Measurements from ENCODE around the gene ZNF750. TPM values are rescaled to one million over a fixed set of nuclear protein-coding genes. Genes with fewer than 3 reads are reported as not detected.

Gene ZNF750
- total and polyA plus RNA-seq, 2 of the 13 experiments (the other 11 are each of a cell fraction or from before 2014, with no cell fraction given), result not detected

- no peak overlapping the region for H3K4me2 ChIP-seq (ENCODE audit: low read depth, low read length)
- BruUV-seq (replicated peaks), result no TSS peak
- no peak for DNase-seq (ENCODE audit: low spot score)
- ATAC-seq, result no peak
- H2AFZ ChIP-seq (ENCODE audit: low read length), result no peak overlapping the region
- TF ChIP-seq TMF1 (CRISPR knock-in tag; IDR thresholded peaks at IDR 0.05; ENCODE audit: low read depth) (no peak), AGO2 (optimal IDR thresholded peaks at IDR 0.05; ENCODE audit: low read depth, low read length) (peak; percentile 13), EED (CRISPR knock-in tag; IDR thresholded peaks at IDR 0.05) (peak; percentile 43; the same call in 1 of the 2 replicates), ZNF253 (CRISPR knock-in tag; IDR thresholded peaks at IDR 0.05; ENCODE audit: borderline replicate concordance) (no peak)
- intact Hi-C loops (cut with micrococcal nuclease; ENCODE audit: unreplicated experiment) (no loop called here), in situ Hi-C loops (cut with HindIII; ENCODE audit: extremely low pct_ligation_motif_present, low pct_unique_long_range_greater_than_20kb) (no loop called here)
- H4K20me1 ChIP-seq (ENCODE audit: insufficient read depth, low read length), result no peaks in the 10 kb centered on the region
- CTCF ChIA-PET (ENCODE audit: low intra/inter-chr PET ratio, low total read pairs), result no interaction called here
- no peak overlapping the region for H3K9ac ChIP-seq (ENCODE audit: insufficient read depth, low read depth, low read length)
- no peaks in the 10 kb centered on the region for H3K9me3 ChIP-seq (ENCODE audit: low read length)
- FAIRE-seq, result no peak
- no peak overlapping the region for H3K4me3 ChIP-seq (replicated peaks in 1 of 3; ENCODE audit: insufficient read depth in 1 of 3, low read depth in 2 of 3, low read length in 3 of 3)
- H3K36me3 ChIP-seq (replicated peaks in 1 of 2; ENCODE audit: control insufficient read depth in 1 of 2, insufficient read depth in 2 of 2, low read length in 2 of 2), result peaks cover 9 to 28% of the 10 kb centered on the region in 2 experiments; a peak in 4 of 5 replicates
- H3K27me3 ChIP-seq (ENCODE audit: control insufficient read depth in 1 of 2, insufficient read depth in 2 of 2, low read length in 2 of 2), result no peaks in the 10 kb centered on the region
- H3K27ac ChIP-seq (ENCODE audit: extremely low read length, insufficient read depth, low read length), result no peak overlapping the region
- POLR2A ChIA-PET, result no interaction called here
- WGBS (ENCODE audit: low lambda C conversion rate), result 98% methylated on average over 22 of the region's 22 CpGs
- H3K79me2 ChIP-seq (ENCODE audit: insufficient read depth, low read length), result no peaks in the 10 kb centered on the region
- H3K4me1 ChIP-seq (ENCODE audit: insufficient read depth, low read length), result no peaks in the 10 kb centered on the region
Observed at GRCh38 chr17:82830249-82830661, 9.6 kb downstream of the ZNF750 start.

DNA sequence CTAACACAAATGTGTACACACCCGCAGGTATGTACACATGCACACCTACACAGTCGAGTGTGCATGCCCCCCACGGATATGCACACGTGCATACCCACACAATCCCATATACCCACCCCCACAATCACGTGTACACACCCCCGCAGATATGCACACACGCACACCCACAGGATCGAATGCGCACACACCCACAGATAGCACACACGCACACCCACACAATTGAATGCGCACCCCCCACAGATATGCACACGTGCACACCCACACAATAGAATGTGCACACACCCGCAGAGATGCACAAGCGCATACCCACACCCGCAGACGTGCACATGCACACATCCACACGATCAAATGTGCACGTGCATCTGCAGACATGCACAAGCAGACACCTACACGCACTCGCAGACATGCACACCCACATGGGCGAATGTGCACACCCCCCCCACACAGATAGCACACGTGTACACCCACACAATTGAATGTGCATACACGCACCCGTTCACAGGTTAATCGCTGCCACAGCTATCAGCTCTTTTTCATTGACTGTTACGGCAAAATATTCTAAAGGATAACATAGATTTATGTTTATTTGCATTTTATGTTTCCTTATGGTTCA lies 10.8 kb downstream of the ZNF750 start:
- no peak overlapping the region for H3K9ac ChIP-seq (ENCODE audit: insufficient read depth, low read depth, low read length)
- H4K20me1 ChIP-seq (ENCODE audit: insufficient read depth, low read length), result no peaks in the 10 kb centered on the region
- TF ChIP-seq BHLHE40 (IDR thresholded peaks at IDR 0.05; ENCODE audit: low read length) (no peak), ZNF572 (CRISPR knock-in tag; IDR thresholded peaks at IDR 0.05) (no peak), GTF3A (CRISPR knock-in tag; conservative IDR thresholded peaks at IDR 0.05) (no peak), KLF9 (CRISPR knock-in tag; IDR thresholded peaks at IDR 0.05; ENCODE audit: low read depth) (no peak), GTF2F1 (IDR thresholded peaks at IDR 0.05; ENCODE audit: low read length) (no peak), CBX5 (CRISPR knock-in tag; IDR thresholded peaks at IDR 0.05; ENCODE audit: borderline replicate concordance) (no peak), DR1 (CRISPR knock-in tag; IDR thresholded peaks at IDR 0.05) (no peak), FUBP1 (CRISPR knock-in tag; IDR thresholded peaks at IDR 0.05; ENCODE audit: borderline replicate concordance) (no peak), ZBTB21 (CRISPR knock-in tag; IDR thresholded peaks at IDR 0.05) (no peak), AKAP8 (CRISPR knock-in tag; IDR thresholded peaks at IDR 0.05) (no peak), IKZF4 (CRISPR knock-in tag; IDR thresholded peaks at IDR 0.05; ENCODE audit: borderline replicate concordance, low read depth, not compliant biosample characterization) (no peak), NAIF1 (CRISPR knock-in tag; IDR thresholded peaks at IDR 0.05; ENCODE audit: borderline replicate concordance) (no peak)
- TF ChIP-seq, protein P1, sequence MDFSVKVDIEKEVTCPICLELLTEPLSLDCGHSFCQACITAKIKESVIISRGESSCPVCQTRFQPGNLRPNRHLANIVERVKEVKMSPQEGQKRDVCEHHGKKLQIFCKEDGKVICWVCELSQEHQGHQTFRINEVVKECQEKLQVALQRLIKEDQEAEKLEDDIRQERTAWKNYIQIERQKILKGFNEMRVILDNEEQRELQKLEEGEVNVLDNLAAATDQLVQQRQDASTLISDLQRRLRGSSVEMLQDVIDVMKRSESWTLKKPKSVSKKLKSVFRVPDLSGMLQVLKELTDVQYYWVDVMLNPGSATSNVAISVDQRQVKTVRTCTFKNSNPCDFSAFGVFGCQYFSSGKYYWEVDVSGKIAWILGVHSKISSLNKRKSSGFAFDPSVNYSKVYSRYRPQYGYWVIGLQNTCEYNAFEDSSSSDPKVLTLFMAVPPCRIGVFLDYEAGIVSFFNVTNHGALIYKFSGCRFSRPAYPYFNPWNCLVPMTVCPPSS (IDR thresholded peaks at IDR 0.05), result no peak
- no peak for DNase-seq (ENCODE audit: low spot score)
- H3K4me2 ChIP-seq (ENCODE audit: low read depth, low read length), result no peak overlapping the region
- ChIA-PET CTCF (ENCODE audit: low intra/inter-chr PET ratio, low total read pairs) (no interaction called here), POLR2A (no interaction called here)
- no peaks in the 10 kb centered on the region for H3K27me3 ChIP-seq (ENCODE audit: control insufficient read depth in 1 of 2, insufficient read depth in 2 of 2, low read length in 2 of 2)
- H3K36me3 ChIP-seq (replicated peaks in 1 of 2; ENCODE audit: control insufficient read depth in 1 of 2, insufficient read depth in 2 of 2, low read length in 2 of 2), result peaks cover 9 to 28% of the 10 kb centered on the region in 2 experiments; a peak in 4 of 5 replicates
- no peaks in the 10 kb centered on the region for H3K79me2 ChIP-seq (ENCODE audit: insufficient read depth, low read length)
- no peak for ATAC-seq
- intact Hi-C loops (cut with micrococcal nuclease; ENCODE audit: unreplicated experiment), result no loop called here
- H2AFZ ChIP-seq (ENCODE audit: low read length), result no peak overlapping the region
- no TSS peak for BruUV-seq (replicated peaks)
- 97% methylated on average over 26 of the region's 26 CpGs for WGBS (ENCODE audit: low lambda C conversion rate)
- no peaks in the 10 kb centered on the region for H3K4me1 ChIP-seq (ENCODE audit: insufficient read depth, low read length)
- no peak overlapping the region for H3K27ac ChIP-seq (ENCODE audit: extremely low read length, insufficient read depth, low read length)
- H3K9me3 ChIP-seq (ENCODE audit: low read length), result no peaks in the 10 kb centered on the region
- no peak overlapping the region for H3K4me3 ChIP-seq (replicated peaks in 1 of 3; ENCODE audit: insufficient read depth in 1 of 3, low read depth in 2 of 3, low read length in 3 of 3)
- no peak for FAIRE-seq
- in situ Hi-C loops (cut with HindIII; ENCODE audit: extremely low pct_ligation_motif_present, low pct_unique_long_range_greater_than_20kb), result no loop called here
